Activated CD4-positive, alpha-beta memory T cell treated with anti-CD3 and anti-CD28 coated beads, Interleukin-2, amount 10 ng/mL, durations not matched to agents 7 days and 5 days (primary cell): ENCODE results near the gene ASTN2. TPM values are rescaled to one million over a fixed set of nuclear protein-coding genes. Genes with fewer than 3 reads are reported as not detected.

ENCODE experiments used
- CTCF ChIA-PET: fragments of 350-600 bp; sonication (Branson Sonifier 250); formaldehyde crosslinking; loops from one replicate; lab custom pipeline; 2021; ENCODE audit warnings: antibody characterized with exemption, inconsistent platforms; lab: Charles Lee
- POLR2A ChIA-PET: fragments of 350-600 bp; sonication (Branson Sonifier 250); formaldehyde crosslinking; loops from one replicate; lab custom pipeline; 2021; ENCODE audit warnings: antibody characterized with exemption; lab: Charles Lee
- DNase-seq: peaks from one replicate; pipeline ENCODE4 v3.0.0-alpha.2; 2020
- H3K27ac Mint-ChIP-seq: one replicate; pipeline ENCODE4 v1.8.0; 2021; ENCODE audit warnings: mild to moderate bottlenecking, mixed read lengths
- H3K27me3 Mint-ChIP-seq: one replicate; pipeline ENCODE4 v1.8.0; 2021; ENCODE audit warnings: mixed read lengths
- H3K36me3 Mint-ChIP-seq: one replicate; pipeline ENCODE4 v1.8.0; 2021; ENCODE audit warnings: low read depth, mixed read lengths
- H3K4me1 Mint-ChIP-seq: one replicate; pipeline ENCODE4 v1.8.0; 2021; ENCODE audit warnings: mixed read lengths
- H3K4me3 Mint-ChIP-seq: one replicate; pipeline ENCODE4 v1.8.0; 2021; ENCODE audit warnings: mild to moderate bottlenecking, mixed read lengths
- H3K9me3 Mint-ChIP-seq: one replicate; pipeline ENCODE4 v1.8.0; 2021; ENCODE audit warnings: mixed read lengths
- total RNA-seq, 2 experiments: library from RNA; stranded (reverse); gene quantifications; one replicate each; pipeline ENCODE4 v1.2.3, GENCODE V29; 2021

ASTN2 gene
- total RNA-seq, 2 experiments from 2014 or later, result 2.5 to 3.0 TPM

GRCh38 chr9:116718111-116718510, 696.7 kb downstream of the ASTN2 start:
- H3K4me1 Mint-ChIP-seq, result peaks cover 3% of the 10 kb centered on the region
- peaks cover 4% of the 10 kb centered on the region for H3K27me3 Mint-ChIP-seq

GRCh38 chr9:116717150-116717549, 697.7 kb downstream of the ASTN2 start:
- peaks cover 3% of the 10 kb centered on the region for H3K4me1 Mint-ChIP-seq
- H3K4me3 Mint-ChIP-seq, result no peak overlapping the region
- ChIA-PET POLR2A (no interaction called here), CTCF (no interaction called here)
- H3K27ac Mint-ChIP-seq, result no peak overlapping the region
- H3K27me3 Mint-ChIP-seq, result peaks cover 4% of the 10 kb centered on the region
- no peaks in the 10 kb centered on the region for H3K36me3 Mint-ChIP-seq
- H3K9me3 Mint-ChIP-seq, result no peaks in the 10 kb centered on the region
- no peak for DNase-seq

More at GRCh38 chr9:116718111-116718510, 696.7 kb downstream of the ASTN2 start:
- H3K9me3 Mint-ChIP-seq, result no peaks in the 10 kb centered on the region
- no peaks in the 10 kb centered on the region for H3K36me3 Mint-ChIP-seq
- H3K27ac Mint-ChIP-seq, result no peak overlapping the region
- DNase-seq, result no peak
- CTCF ChIA-PET, result no interaction called here
- POLR2A ChIA-PET, result no interaction called here
- no peak overlapping the region for H3K4me3 Mint-ChIP-seq

- Mint-ChIP-seq H3K4me3 (no peak overlapping the region), H3K27ac (no peak overlapping the region), H3K27me3 (peaks cover 4% of the 10 kb centered on the region), H3K9me3 (no peaks in the 10 kb centered on the region), H3K4me1 (peaks cover 3% of the 10 kb centered on the region), H3K36me3 (no peaks in the 10 kb centered on the region)
- CTCF ChIA-PET, result no interaction called here
- DNase-seq, result no peak
- POLR2A ChIA-PET, result no interaction called here
Observed at GRCh38 chr9:116716438-116716837, 698.4 kb downstream of the ASTN2 start.

GRCh38 chr9:116715751-116716150, 699.1 kb downstream of the ASTN2 start:
- H3K27me3 Mint-ChIP-seq, result peaks cover under 1% of the 10 kb centered on the region
- H3K4me3 Mint-ChIP-seq, result no peak overlapping the region
- H3K36me3 Mint-ChIP-seq, result no peaks in the 10 kb centered on the region
- H3K4me1 Mint-ChIP-seq, result peaks cover 3% of the 10 kb centered on the region
- ChIA-PET POLR2A (no interaction called here), CTCF (no interaction called here)
- H3K9me3 Mint-ChIP-seq, result no peaks in the 10 kb centered on the region
- no peak overlapping the region for H3K27ac Mint-ChIP-seq
- no peak for DNase-seq

- no peaks in the 10 kb centered on the region for H3K27me3 Mint-ChIP-seq
- POLR2A ChIA-PET, result no interaction called here
- no peak for DNase-seq
- no peak overlapping the region for H3K27ac Mint-ChIP-seq
- CTCF ChIA-PET, result no interaction called here
- no peaks in the 10 kb centered on the region for H3K36me3 Mint-ChIP-seq
- H3K9me3 Mint-ChIP-seq, result no peaks in the 10 kb centered on the region
- peaks cover 3% of the 10 kb centered on the region for H3K4me1 Mint-ChIP-seq
- H3K4me3 Mint-ChIP-seq, result no peak overlapping the region
Observed at GRCh38 chr9:116713271-116713670, 701.6 kb downstream of the ASTN2 start.

GRCh38 chr9:116712781-116713180, 702.1 kb downstream of the ASTN2 start:
- CTCF ChIA-PET, result no interaction called here
- Mint-ChIP-seq H3K4me3 (no peak overlapping the region), H3K9me3 (no peaks in the 10 kb centered on the region), H3K36me3 (no peaks in the 10 kb centered on the region), H3K27ac (no peak overlapping the region), H3K27me3 (no peaks in the 10 kb centered on the region), H3K4me1 (peaks cover 3% of the 10 kb centered on the region)
- POLR2A ChIA-PET, result no interaction called here
- DNase-seq, result no peak

GRCh38 chr9:116706310-116707290, 708.3 kb downstream of the ASTN2 start:
- ChIA-PET POLR2A (no interaction called here), CTCF (interaction anchor here (0.7 kb wide), 1 partner anchor 153 kb away, joined by 3 read pairs; no protein-coding TSS in a partner anchor)
- peaks cover 6% of the 10 kb centered on the region for H3K36me3 Mint-ChIP-seq
- no peaks in the 10 kb centered on the region for H3K9me3 Mint-ChIP-seq
- peaks cover 9% of the 10 kb centered on the region for H3K4me1 Mint-ChIP-seq
- no peak for DNase-seq
- no peaks in the 10 kb centered on the region for H3K27me3 Mint-ChIP-seq
- no peak overlapping the region for H3K27ac Mint-ChIP-seq
- no peak overlapping the region for H3K4me3 Mint-ChIP-seq

- POLR2A ChIA-PET, result no interaction called here
- Mint-ChIP-seq H3K36me3 (peaks cover 14% of the 10 kb centered on the region), H3K4me1 (peaks cover 19% of the 10 kb centered on the region), H3K4me3 (no peak overlapping the region), H3K9me3 (no peaks in the 10 kb centered on the region), H3K27ac (no peak overlapping the region), H3K27me3 (no peaks in the 10 kb centered on the region)
- CTCF ChIA-PET, result no interaction called here
- DNase-seq, result no peak
Observed at GRCh38 chr9:116705531-116705930, 709.3 kb downstream of the ASTN2 start.

GRCh38 chr9:116704470-116704869, 710.4 kb downstream of the ASTN2 start:
- no peak for DNase-seq
- no peak overlapping the region for H3K4me3 Mint-ChIP-seq
- ChIA-PET CTCF (interaction anchor here (0.8 to 1.1 kb wide), 2 partner anchors 32 kb away, joined by 3 read pairs; no protein-coding TSS in a partner anchor), POLR2A (no interaction called here)
- H3K27ac Mint-ChIP-seq, result no peak overlapping the region
- peaks cover 19% of the 10 kb centered on the region for H3K4me1 Mint-ChIP-seq
- peaks cover 25% of the 10 kb centered on the region for H3K36me3 Mint-ChIP-seq
- no peaks in the 10 kb centered on the region for H3K27me3 Mint-ChIP-seq
- H3K9me3 Mint-ChIP-seq, result no peaks in the 10 kb centered on the region

GRCh38 chr9:116703634-116704033, 711.2 kb downstream of the ASTN2 start:
- Mint-ChIP-seq H3K9me3 (no peaks in the 10 kb centered on the region), H3K4me1 (peaks cover 19% of the 10 kb centered on the region), H3K4me3 (no peak overlapping the region), H3K27ac (no peak overlapping the region), H3K27me3 (no peaks in the 10 kb centered on the region), H3K36me3 (peaks cover 33% of the 10 kb centered on the region)
- DNase-seq, result no peak
- ChIA-PET CTCF (interaction anchor here (1.1 kb wide), 1 partner anchor 33 kb away, joined by 3 read pairs; no protein-coding TSS in a partner anchor), POLR2A (no interaction called here)

GRCh38 chr9:116701940-116702642, 712.8 kb downstream of the ASTN2 start:
- ChIA-PET CTCF (no interaction called here), POLR2A (interaction anchor here (1.1 kb wide), 1 partner anchor 15 kb away, joined by 9 read pairs; the partner anchor contains the start of gene TRIM32)
- DNase-seq, result no peak
- H3K4me3 Mint-ChIP-seq, result no peak overlapping the region
- no peak overlapping the region for H3K27ac Mint-ChIP-seq
- no peaks in the 10 kb centered on the region for H3K9me3 Mint-ChIP-seq
- peaks cover 19% of the 10 kb centered on the region for H3K4me1 Mint-ChIP-seq
- H3K27me3 Mint-ChIP-seq, result no peaks in the 10 kb centered on the region
- H3K36me3 Mint-ChIP-seq, result peaks cover 48% of the 10 kb centered on the region

- ChIA-PET POLR2A (no interaction called here), CTCF (no interaction called here)
- no peaks in the 10 kb centered on the region for H3K27me3 Mint-ChIP-seq
- no peak for DNase-seq
- H3K36me3 Mint-ChIP-seq, result peaks cover 55% of the 10 kb centered on the region
- no peak overlapping the region for H3K4me3 Mint-ChIP-seq
- peak overlapping the region; percentile 36 for H3K27ac Mint-ChIP-seq
- no peaks in the 10 kb centered on the region for H3K9me3 Mint-ChIP-seq
- peaks cover 19% of the 10 kb centered on the region for H3K4me1 Mint-ChIP-seq
Observed at GRCh38 chr9:116700882-116701865, 713.7 kb downstream of the ASTN2 start.
